ENCODE measurements around the gene DCT.

Gene DCT

DNA sequence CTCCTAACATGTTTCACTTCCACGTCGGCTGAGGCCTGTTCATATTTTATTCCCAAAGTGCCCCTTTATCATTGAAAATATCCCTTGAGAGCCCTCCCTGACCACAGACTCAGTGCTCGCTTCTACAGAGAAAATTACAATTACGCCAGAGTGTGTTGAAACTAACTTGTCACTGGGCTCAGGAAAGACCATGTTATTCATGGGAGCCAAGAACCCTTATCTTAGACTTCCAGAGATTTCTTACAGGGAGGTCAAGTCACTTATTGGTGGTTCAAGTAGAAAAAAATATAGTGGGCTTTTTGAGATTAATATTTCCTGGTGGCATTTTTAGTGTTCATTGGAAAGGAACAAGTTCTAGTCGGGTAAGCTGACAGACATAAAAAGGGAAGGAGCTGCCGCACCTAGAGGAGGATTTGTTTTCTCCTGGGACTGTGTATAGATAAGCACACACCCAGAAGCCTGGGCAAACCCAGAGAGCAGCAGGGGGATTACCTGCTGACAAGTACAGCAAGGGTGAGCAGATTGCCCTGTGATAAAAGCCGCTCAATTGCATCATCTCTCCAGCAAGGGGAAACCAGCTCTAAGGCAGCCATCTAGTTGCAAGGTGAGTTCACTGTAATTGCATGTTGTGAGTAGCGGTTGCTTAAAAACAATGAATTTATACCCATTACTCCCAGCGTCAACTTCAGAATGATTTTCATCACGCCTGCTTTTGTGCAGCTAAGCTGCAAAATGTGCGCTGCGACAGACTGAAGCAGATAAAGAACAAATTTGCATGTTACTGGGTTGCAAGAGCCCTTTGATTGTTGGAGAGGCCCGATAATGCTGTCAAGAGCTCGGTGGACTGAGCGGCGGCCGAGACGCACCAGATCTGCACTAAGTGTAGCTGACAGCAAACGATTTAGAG, 46.2 kb downstream of the DCT start:
- Histone ChIP-seq H3K9ac (ENCODE audit: low read depth, low read length, poor library complexity, severe bottlenecking) (no peak overlapping the region), H3K4me3 (ENCODE audit: low read length, poor library complexity, severe bottlenecking) (no peak overlapping the region), H4K20me1 (ENCODE audit: insufficient read depth, low read length, poor library complexity, severe bottlenecking) (no peaks in the 10 kb centered on the region), H3K9me3 (ENCODE audit: insufficient read depth, low read depth, low read length) (no peaks in the 10 kb centered on the region), H2AFZ (ENCODE audit: low read length) (no peak overlapping the region), H3K79me2 (ENCODE audit: insufficient read depth, low read length) (no peaks in the 10 kb centered on the region), H3K4me2 (ENCODE audit: low read depth, low read length, poor library complexity, severe bottlenecking) (no peak overlapping the region), H3F3A (ENCODE audit: low read depth) (no peaks in the 10 kb centered on the region), H3K9me2 (replicated peaks; ENCODE audit: low read depth, low read length) (no peaks in the 10 kb centered on the region), H3K4me1 (ENCODE audit: insufficient read depth, low read length, poor library complexity, severe bottlenecking) (no peaks in the 10 kb centered on the region), H3K27me3 (ENCODE audit: insufficient read depth, low read length, poor library complexity, severe bottlenecking) (no peaks in the 10 kb centered on the region), H3K36me3 (ENCODE audit: insufficient read depth, low read length) (no peaks in the 10 kb centered on the region)
- no peak for TF ChIP-seq EZH2phosphoT487 (IDR thresholded peaks at IDR 0.05; ENCODE audit: borderline replicate concordance)
- TF ChIP-seq, protein P1, sequence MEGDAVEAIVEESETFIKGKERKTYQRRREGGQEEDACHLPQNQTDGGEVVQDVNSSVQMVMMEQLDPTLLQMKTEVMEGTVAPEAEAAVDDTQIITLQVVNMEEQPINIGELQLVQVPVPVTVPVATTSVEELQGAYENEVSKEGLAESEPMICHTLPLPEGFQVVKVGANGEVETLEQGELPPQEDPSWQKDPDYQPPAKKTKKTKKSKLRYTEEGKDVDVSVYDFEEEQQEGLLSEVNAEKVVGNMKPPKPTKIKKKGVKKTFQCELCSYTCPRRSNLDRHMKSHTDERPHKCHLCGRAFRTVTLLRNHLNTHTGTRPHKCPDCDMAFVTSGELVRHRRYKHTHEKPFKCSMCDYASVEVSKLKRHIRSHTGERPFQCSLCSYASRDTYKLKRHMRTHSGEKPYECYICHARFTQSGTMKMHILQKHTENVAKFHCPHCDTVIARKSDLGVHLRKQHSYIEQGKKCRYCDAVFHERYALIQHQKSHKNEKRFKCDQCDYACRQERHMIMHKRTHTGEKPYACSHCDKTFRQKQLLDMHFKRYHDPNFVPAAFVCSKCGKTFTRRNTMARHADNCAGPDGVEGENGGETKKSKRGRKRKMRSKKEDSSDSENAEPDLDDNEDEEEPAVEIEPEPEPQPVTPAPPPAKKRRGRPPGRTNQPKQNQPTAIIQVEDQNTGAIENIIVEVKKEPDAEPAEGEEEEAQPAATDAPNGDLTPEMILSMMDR (conservative IDR thresholded peaks at IDR 0.05; ENCODE audit: low read length), result no peak

DNA sequence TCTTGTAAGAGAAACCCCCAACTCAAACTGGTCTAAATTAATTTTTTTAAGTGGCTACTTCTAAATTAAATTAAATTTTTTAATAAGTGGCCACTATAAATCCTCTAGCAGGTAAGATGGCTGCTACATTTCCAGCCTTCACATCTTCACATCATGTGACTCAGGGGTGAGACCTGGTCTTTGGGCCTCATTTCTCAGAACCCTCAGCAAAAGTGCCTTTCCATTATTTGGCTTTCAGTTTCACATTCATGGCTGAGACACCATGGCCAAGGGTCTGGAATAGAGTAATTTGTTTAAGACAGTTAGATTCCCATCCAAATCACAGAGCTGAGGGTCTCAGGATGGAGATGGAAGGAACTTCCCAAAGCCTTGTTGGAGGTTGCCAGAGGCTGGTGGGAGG, 47.5 kb downstream of the DCT start:
- no peaks in the 10 kb centered on the region for H3K9me2 ChIP-seq (replicated peaks; ENCODE audit: low read depth, low read length)
- H2AFZ ChIP-seq (ENCODE audit: low read length), result no peak overlapping the region
- H3K4me2 ChIP-seq (ENCODE audit: low read depth, low read length, poor library complexity, severe bottlenecking), result no peak overlapping the region
- H3F3A ChIP-seq (ENCODE audit: low read depth), result no peaks in the 10 kb centered on the region
- H4K20me1 ChIP-seq (ENCODE audit: insufficient read depth, low read length, poor library complexity, severe bottlenecking), result no peaks in the 10 kb centered on the region
- no peak overlapping the region for H3K9ac ChIP-seq (ENCODE audit: low read depth, low read length, poor library complexity, severe bottlenecking)
- H3K9me3 ChIP-seq (ENCODE audit: insufficient read depth, low read depth, low read length), result no peaks in the 10 kb centered on the region
- H3K27me3 ChIP-seq (ENCODE audit: insufficient read depth, low read length, poor library complexity, severe bottlenecking), result no peaks in the 10 kb centered on the region
- no peaks in the 10 kb centered on the region for H3K36me3 ChIP-seq (ENCODE audit: insufficient read depth, low read length)
- TF ChIP-seq, protein P1 (conservative IDR thresholded peaks at IDR 0.05; ENCODE audit: low read length), result no peak
- TF ChIP-seq EZH2phosphoT487 (IDR thresholded peaks at IDR 0.05; ENCODE audit: borderline replicate concordance), result no peak
- no peak overlapping the region for H3K4me3 ChIP-seq (ENCODE audit: low read length, poor library complexity, severe bottlenecking)
- H3K79me2 ChIP-seq (ENCODE audit: insufficient read depth, low read length), result no peaks in the 10 kb centered on the region
- H3K4me1 ChIP-seq (ENCODE audit: insufficient read depth, low read length, poor library complexity, severe bottlenecking), result no peaks in the 10 kb centered on the region

DNA sequence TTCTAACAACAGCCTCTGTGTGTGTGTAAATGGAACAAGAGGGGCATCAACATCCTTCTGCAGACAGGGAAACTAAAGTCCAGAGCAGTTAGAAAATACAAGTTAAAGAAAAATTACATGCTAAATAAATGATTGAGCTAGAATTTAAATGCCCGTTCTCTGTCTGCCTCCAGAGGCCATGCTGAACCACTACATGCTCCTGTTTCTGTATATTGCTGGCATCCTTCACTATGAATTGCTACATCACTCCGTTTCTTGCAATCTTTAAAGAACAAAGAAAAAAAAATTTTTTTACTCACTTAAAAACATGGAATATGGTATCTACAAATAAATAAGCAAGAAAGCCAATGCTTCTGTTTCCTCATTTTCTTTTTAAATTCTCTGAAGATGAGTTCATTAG, 47.9 kb downstream of the DCT start:
- Histone ChIP-seq H2AFZ (ENCODE audit: low read length) (no peak overlapping the region), H3K9me2 (replicated peaks; ENCODE audit: low read depth, low read length) (no peaks in the 10 kb centered on the region), H3K9ac (ENCODE audit: low read depth, low read length, poor library complexity, severe bottlenecking) (no peak overlapping the region), H3K4me3 (ENCODE audit: low read length, poor library complexity, severe bottlenecking) (no peak overlapping the region), H4K20me1 (ENCODE audit: insufficient read depth, low read length, poor library complexity, severe bottlenecking) (no peaks in the 10 kb centered on the region), H3K79me2 (ENCODE audit: insufficient read depth, low read length) (no peaks in the 10 kb centered on the region), H3K4me1 (ENCODE audit: insufficient read depth, low read length, poor library complexity, severe bottlenecking) (no peaks in the 10 kb centered on the region), H3K9me3 (ENCODE audit: insufficient read depth, low read depth, low read length) (no peaks in the 10 kb centered on the region), H3K27me3 (ENCODE audit: insufficient read depth, low read length, poor library complexity, severe bottlenecking) (no peaks in the 10 kb centered on the region), H3K36me3 (ENCODE audit: insufficient read depth, low read length) (no peaks in the 10 kb centered on the region), H3K4me2 (ENCODE audit: low read depth, low read length, poor library complexity, severe bottlenecking) (no peak overlapping the region), H3F3A (ENCODE audit: low read depth) (no peaks in the 10 kb centered on the region)
- TF ChIP-seq, protein P1 (conservative IDR thresholded peaks at IDR 0.05; ENCODE audit: low read length), result peak; percentile 22; the same call in 1 of the 2 replicates
- TF ChIP-seq EZH2phosphoT487 (IDR thresholded peaks at IDR 0.05; ENCODE audit: borderline replicate concordance), result no peak

All from Loucy (cell line).